Measurements from ENCODE around the gene CASP9.
A peak's percentile ranks its signal among the peaks of the same experiment; 100 is the strongest.

Gene CASP9

DNA sequence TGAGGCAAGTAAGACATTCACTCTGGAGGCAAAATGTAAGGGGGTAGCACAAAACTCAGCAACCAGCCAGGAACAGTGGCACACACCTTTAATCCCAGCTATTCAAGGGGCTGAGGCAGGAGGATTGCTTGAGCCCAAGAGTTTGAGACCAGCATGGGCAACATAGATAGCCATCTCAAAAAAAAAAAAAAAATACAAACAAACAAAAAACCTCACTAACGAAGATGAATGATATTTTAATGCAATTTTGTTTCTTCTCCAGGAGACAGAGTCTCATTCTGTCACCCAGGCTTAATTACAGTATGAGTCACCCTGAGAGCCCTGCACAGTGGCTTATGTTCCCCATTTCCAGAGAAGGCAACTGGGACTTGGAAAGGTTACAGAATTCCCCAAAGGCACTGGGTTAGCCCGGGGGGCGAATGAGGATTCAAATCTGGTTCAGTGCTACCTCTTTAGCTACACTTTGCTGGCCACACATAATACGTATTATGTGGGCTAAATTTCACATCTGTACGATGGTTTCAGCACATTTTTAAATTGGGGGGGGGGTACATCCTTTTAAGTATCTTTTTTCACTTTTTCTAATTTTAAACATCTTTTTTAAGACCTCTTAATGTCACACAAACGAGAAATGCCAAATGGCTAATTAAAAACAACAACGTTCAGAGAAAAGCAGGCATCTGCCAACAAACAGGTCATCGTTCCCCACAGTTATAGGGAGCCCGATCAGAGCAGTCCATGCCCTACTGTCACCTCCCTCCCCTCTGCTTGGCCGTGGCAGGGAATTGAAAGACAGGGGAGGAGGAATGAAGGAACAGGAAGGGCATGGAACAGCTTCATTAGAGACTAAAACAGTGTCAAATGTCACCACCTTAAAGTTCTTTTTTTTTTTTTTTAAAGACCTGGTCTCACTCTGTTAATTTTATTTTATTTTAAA, 64.0 kb downstream of the CASP9 start (continued):
- TF ChIP-seq, protein P1, sequence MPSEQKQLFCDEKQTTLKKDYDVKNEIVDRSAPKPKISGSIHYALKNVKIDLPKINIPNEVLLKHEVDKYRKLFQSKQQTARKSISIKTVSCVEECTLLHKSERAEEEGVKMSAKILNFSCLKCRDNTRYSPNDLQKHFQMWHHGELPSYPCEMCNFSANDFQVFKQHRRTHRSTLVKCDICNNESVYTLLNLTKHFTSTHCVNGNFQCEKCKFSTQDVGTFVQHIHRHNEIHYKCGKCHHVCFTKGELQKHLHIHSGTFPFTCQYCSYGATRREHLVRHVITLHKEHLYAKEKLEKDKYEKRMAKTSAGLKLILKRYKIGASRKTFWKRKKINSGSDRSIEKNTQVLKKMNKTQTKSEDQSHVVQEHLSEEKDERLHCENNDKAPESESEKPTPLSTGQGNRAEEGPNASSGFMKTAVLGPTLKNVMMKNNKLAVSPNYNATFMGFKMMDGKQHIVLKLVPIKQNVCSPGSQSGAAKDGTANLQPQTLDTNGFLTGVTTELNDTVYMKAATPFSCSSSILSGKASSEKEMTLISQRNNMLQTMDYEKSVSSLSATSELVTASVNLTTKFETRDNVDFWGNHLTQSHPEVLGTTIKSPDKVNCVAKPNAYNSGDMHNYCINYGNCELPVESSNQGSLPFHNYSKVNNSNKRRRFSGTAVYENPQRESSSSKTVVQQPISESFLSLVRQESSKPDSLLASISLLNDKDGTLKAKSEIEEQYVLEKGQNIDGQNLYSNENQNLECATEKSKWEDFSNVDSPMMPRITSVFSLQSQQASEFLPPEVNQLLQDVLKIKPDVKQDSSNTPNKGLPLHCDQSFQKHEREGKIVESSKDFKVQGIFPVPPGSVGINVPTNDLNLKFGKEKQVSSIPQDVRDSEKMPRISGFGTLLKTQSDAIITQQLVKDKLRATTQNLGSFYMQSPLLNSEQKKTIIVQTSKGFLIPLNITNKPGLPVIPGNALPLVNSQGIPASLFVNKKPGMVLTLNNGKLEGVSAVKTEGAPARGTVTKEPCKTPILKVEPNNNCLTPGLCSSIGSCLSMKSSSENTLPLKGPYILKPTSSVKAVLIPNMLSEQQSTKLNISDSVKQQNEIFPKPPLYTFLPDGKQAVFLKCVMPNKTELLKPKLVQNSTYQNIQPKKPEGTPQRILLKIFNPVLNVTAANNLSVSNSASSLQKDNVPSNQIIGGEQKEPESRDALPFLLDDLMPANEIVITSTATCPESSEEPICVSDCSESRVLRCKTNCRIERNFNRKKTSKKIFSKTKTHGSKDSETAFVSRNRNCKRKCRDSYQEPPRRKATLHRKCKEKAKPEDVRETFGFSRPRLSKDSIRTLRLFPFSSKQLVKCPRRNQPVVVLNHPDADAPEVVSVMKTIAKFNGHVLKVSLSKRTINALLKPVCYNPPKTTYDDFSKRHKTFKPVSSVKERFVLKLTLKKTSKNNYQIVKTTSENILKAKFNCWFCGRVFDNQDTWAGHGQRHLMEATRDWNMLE (tag by site-specific recombination; conservative IDR thresholded peaks at IDR 0.05; ENCODE audit: low read depth) = peak; percentile 38; the same call in 1 of the 2 replicates
- no peak for TF ChIP-seq ZNF132 (tag by site-specific recombination; IDR thresholded peaks at IDR 0.05; ENCODE audit: borderline replicate concordance)
- TF ChIP-seq ZFP69B (tag by site-specific recombination; IDR thresholded peaks at IDR 0.05) = peak; percentile 44; the same call in 1 of the 2 replicates
- peak; percentile 73; the same call in 1 of the 2 replicates for TF ChIP-seq MZF1 (tag by site-specific recombination; IDR thresholded peaks at IDR 0.05; ENCODE audit: borderline replicate concordance)
- TF ChIP-seq ZNF843 (tag by site-specific recombination; IDR thresholded peaks at IDR 0.05) = peak; percentile 42; the same call in 1 of the 2 replicates
- TF ChIP-seq ZNF174 (tag by site-specific recombination; IDR thresholded peaks at IDR 0.05) = no peak
- no peak for TF ChIP-seq GLI4 (tag by site-specific recombination; IDR thresholded peaks at IDR 0.05)
- TF ChIP-seq ZNF76 (tag by site-specific recombination; IDR thresholded peaks at IDR 0.05; ENCODE audit: borderline replicate concordance, low read depth) = peak; percentile 43; the same call in 1 of the 2 replicates
- no peak for TF ChIP-seq ZNF776 (tag by site-specific recombination; IDR thresholded peaks at IDR 0.05; ENCODE audit: borderline replicate concordance)
- TF ChIP-seq ZNF133 (tag by site-specific recombination; IDR thresholded peaks at IDR 0.05) = no peak
- TF ChIP-seq, protein P2, sequence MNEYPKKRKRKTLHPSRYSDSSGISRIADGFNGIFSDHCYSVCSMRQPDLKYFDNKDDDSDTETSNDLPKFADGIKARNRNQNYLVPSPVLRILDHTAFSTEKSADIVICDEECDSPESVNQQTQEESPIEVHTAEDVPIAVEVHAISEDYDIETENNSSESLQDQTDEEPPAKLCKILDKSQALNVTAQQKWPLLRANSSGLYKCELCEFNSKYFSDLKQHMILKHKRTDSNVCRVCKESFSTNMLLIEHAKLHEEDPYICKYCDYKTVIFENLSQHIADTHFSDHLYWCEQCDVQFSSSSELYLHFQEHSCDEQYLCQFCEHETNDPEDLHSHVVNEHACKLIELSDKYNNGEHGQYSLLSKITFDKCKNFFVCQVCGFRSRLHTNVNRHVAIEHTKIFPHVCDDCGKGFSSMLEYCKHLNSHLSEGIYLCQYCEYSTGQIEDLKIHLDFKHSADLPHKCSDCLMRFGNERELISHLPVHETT (tag by site-specific recombination; IDR thresholded peaks at IDR 0.05) = peak; percentile 92
- no peak for TF ChIP-seq ZNF112 (tag by site-specific recombination; IDR thresholded peaks at IDR 0.05)
- no peak for TF ChIP-seq KLF7 (tag by site-specific recombination; IDR thresholded peaks at IDR 0.05; ENCODE audit: borderline replicate concordance)
- peak; percentile 69; the same call in 1 of the 2 replicates for TF ChIP-seq TRIM28 (IDR thresholded peaks at IDR 0.05; ENCODE audit: borderline replicate concordance, low read length)
- no peak for TF ChIP-seq HOXA7 (CRISPR knock-in tag; IDR thresholded peaks at IDR 0.05; ENCODE audit: borderline replicate concordance)
- no peak for TF ChIP-seq ZNF211 (tag by site-specific recombination; IDR thresholded peaks at IDR 0.05; ENCODE audit: low read depth)
- TF ChIP-seq, protein P3, sequence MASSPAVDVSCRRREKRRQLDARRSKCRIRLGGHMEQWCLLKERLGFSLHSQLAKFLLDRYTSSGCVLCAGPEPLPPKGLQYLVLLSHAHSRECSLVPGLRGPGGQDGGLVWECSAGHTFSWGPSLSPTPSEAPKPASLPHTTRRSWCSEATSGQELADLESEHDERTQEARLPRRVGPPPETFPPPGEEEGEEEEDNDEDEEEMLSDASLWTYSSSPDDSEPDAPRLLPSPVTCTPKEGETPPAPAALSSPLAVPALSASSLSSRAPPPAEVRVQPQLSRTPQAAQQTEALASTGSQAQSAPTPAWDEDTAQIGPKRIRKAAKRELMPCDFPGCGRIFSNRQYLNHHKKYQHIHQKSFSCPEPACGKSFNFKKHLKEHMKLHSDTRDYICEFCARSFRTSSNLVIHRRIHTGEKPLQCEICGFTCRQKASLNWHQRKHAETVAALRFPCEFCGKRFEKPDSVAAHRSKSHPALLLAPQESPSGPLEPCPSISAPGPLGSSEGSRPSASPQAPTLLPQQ (tag by site-specific recombination; IDR thresholded peaks at IDR 0.05) = 0 out of 2 replicates have a peak, but pooled peaks have one; percentile 36
- TF ChIP-seq SALL2 (tag by site-specific recombination; IDR thresholded peaks at IDR 0.05; ENCODE audit: borderline replicate concordance) = no peak
- TF ChIP-seq MYNN (tag by site-specific recombination; IDR thresholded peaks at IDR 0.05; ENCODE audit: borderline replicate concordance) = no peak
- TF ChIP-seq, protein P4, sequence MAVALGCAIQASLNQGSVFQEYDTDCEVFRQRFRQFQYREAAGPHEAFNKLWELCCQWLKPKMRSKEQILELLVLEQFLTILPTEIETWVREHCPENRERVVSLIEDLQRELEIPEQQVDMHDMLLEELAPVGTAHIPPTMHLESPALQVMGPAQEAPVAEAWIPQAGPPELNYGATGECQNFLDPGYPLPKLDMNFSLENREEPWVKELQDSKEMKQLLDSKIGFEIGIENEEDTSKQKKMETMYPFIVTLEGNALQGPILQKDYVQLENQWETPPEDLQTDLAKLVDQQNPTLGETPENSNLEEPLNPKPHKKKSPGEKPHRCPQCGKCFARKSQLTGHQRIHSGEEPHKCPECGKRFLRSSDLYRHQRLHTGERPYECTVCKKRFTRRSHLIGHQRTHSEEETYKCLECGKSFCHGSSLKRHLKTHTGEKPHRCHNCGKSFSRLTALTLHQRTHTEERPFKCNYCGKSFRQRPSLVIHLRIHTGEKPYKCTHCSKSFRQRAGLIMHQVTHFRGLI (tag by site-specific recombination; IDR thresholded peaks at IDR 0.05) = peak; percentile 29; the same call in 1 of the 2 replicates
- no peak for TF ChIP-seq ZSCAN30 (tag by site-specific recombination; IDR thresholded peaks at IDR 0.05)
- TF ChIP-seq, protein P5, sequence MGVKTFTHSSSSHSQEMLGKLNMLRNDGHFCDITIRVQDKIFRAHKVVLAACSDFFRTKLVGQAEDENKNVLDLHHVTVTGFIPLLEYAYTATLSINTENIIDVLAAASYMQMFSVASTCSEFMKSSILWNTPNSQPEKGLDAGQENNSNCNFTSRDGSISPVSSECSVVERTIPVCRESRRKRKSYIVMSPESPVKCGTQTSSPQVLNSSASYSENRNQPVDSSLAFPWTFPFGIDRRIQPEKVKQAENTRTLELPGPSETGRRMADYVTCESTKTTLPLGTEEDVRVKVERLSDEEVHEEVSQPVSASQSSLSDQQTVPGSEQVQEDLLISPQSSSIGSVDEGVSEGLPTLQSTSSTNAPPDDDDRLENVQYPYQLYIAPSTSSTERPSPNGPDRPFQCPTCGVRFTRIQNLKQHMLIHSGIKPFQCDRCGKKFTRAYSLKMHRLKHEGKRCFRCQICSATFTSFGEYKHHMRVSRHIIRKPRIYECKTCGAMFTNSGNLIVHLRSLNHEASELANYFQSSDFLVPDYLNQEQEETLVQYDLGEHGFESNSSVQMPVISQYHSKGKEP (tag by site-specific recombination; IDR thresholded peaks at IDR 0.05) = peak; percentile 60; the same call in 1 of the 2 replicates
- TF ChIP-seq ZNF366 (tag by site-specific recombination; conservative IDR thresholded peaks at IDR 0.05) = peak; percentile 65
- TF ChIP-seq ZNF571 (tag by site-specific recombination; IDR thresholded peaks at IDR 0.05) = no peak
- peak; percentile 60; the same call in 1 of the 2 replicates for TF ChIP-seq ZBTB21 (tag by site-specific recombination; IDR thresholded peaks at IDR 0.05)
- no peak for TF ChIP-seq TCF7L2 (IDR thresholded peaks at IDR 0.05; ENCODE audit: borderline replicate concordance, low read depth, low read length)
- peak; percentile 50; the same call in 1 of the 2 replicates for TF ChIP-seq ZNF2 (tag by site-specific recombination; IDR thresholded peaks at IDR 0.05)
- no peak for TF ChIP-seq MEIS1 (CRISPR knock-in tag; IDR thresholded peaks at IDR 0.05; ENCODE audit: borderline replicate concordance)
